ENCODE data around the gene NACAD. TPM values are rescaled to one million over a fixed set of nuclear protein-coding genes. Genes with fewer than 3 reads are reported as not detected.

NACAD gene
- polyA plus RNA-seq, 12 donors, result 2.8 to 10.0 (median 4.9) TPM; not detected in 1

Other genes with a start within 250 kb of the NACAD start
- 100 to 1,000 TPM in 11 of 12 donors, 10 to 100 TPM in 1; 95.5 to 699 (median 149) TPM for gene H2AZ2, start 240.9 kb downstream of the NACAD start, polyA plus RNA-seq (ENCODE audit: insufficient read length in 12 of 12)
- 10 to 100 TPM in 11 of 12 donors, not detected in 1; 25.1 to 44.7 (median 36.1) TPM for gene PURB, start 203.4 kb downstream of the NACAD start, polyA plus RNA-seq (ENCODE audit: insufficient read length in 12 of 12)
- 1 to 10 TPM in 1 of 12 donors, under 1 TPM in 9, not detected in 2; 0.35 to 5.5 (median 0.59) TPM for gene MYO1G, start 110.0 kb downstream of the NACAD start, polyA plus RNA-seq (ENCODE audit: insufficient read length in 12 of 12)
- 10 to 100 TPM in 11 of 12 donors, not detected in 1; 33.7 to 43.4 (median 38.3) TPM for gene CCM2, start 88.8 kb downstream of the NACAD start, polyA plus RNA-seq (ENCODE audit: insufficient read length in 12 of 12)
- 10 to 100 TPM in 11 of 12 donors, not detected in 1; 30.1 to 87.5 (median 36.7) TPM for gene TBRG4, start 22.7 kb upstream of the NACAD start, polyA plus RNA-seq (ENCODE audit: insufficient read length in 12 of 12)
- 10 to 100 TPM in 1 of 12 donors, 1 to 10 TPM in 10, not detected in 1; 2.6 to 11.4 (median 4.4) TPM for gene RAMP3, start 68.8 kb upstream of the NACAD start, polyA plus RNA-seq (ENCODE audit: insufficient read length in 12 of 12)

All from muscle of arm (tissue), 12 donors.